Measurements from ENCODE around the gene PRSS12.

Gene PRSS12

GRCh38 chr4:118346495-118346894 is 6.3 kb downstream of the PRSS12 start:
- Histone ChIP-seq H3K4me2 (ENCODE audit: low read length) (no peak overlapping the region), H2BK15ac (replicated peaks; ENCODE audit: low read depth) (no peak overlapping the region), H3K79me2 (ENCODE audit: control insufficient read depth, insufficient read depth, low read length) (no peaks in the 10 kb centered on the region), H3K4me1 (ENCODE audit: control insufficient read depth, low read depth, low read length) (peaks cover 3% of the 10 kb centered on the region), H4K5ac (ENCODE audit: low read length) (no peak overlapping the region), H3K27ac (ENCODE audit: low read depth, low read length) (no peak overlapping the region), H3K4me3 (ENCODE audit: low read length) (no peak overlapping the region), H3K27me3 (ENCODE audit: insufficient read depth, low read length, poor library complexity) (no peaks in the 10 kb centered on the region), H3K9ac (ENCODE audit: low read length) (no peak overlapping the region), H3K23ac (ENCODE audit: low read length) (no peak overlapping the region), H3K4ac (ENCODE audit: low read depth, low read length) (no peak overlapping the region), H3K56ac (ENCODE audit: low read length) (no peak overlapping the region), H3K79me1 (ENCODE audit: low read length) (no peaks in the 10 kb centered on the region), H4K8ac (ENCODE audit: low read depth, low read length) (no peak overlapping the region), H2BK120ac (ENCODE audit: low read depth, low read length) (no peak overlapping the region), H3K18ac (ENCODE audit: low read length) (no peak overlapping the region), H3K36me3 (ENCODE audit: control insufficient read depth, insufficient read depth, low read length) (no peaks in the 10 kb centered on the region), H2BK5ac (ENCODE audit: low read length) (no peak overlapping the region), H2AK5ac (ENCODE audit: low read length) (no peak overlapping the region)
- WGBS (ENCODE audit: extremely low coverage, insufficient coverage, low lambda C conversion rate), result no CpG with 5 or more reads among the region's 4 CpGs
- DNase-seq, result peak; percentile 64

GRCh38 chr4:118345813-118346212 is 7.0 kb downstream of the PRSS12 start:
- H4K5ac ChIP-seq (ENCODE audit: low read length), result no peak overlapping the region
- no peak overlapping the region for H3K27ac ChIP-seq (ENCODE audit: low read depth, low read length)
- H3K36me3 ChIP-seq (ENCODE audit: control insufficient read depth, insufficient read depth, low read length), result no peaks in the 10 kb centered on the region
- H2BK5ac ChIP-seq (ENCODE audit: low read length), result no peak overlapping the region
- no peak overlapping the region for H3K23ac ChIP-seq (ENCODE audit: low read length)
- H3K4me1 ChIP-seq (ENCODE audit: control insufficient read depth, low read depth, low read length), result peaks cover 3% of the 10 kb centered on the region
- no peak overlapping the region for H2BK120ac ChIP-seq (ENCODE audit: low read depth, low read length)
- H2BK15ac ChIP-seq (replicated peaks; ENCODE audit: low read depth), result no peak overlapping the region
- H3K4me3 ChIP-seq (ENCODE audit: low read length), result no peak overlapping the region
- no peaks in the 10 kb centered on the region for H3K79me2 ChIP-seq (ENCODE audit: control insufficient read depth, insufficient read depth, low read length)
- H3K4me2 ChIP-seq (ENCODE audit: low read length), result no peak overlapping the region
- no CpG with 5 or more reads among the region's 1 CpG for WGBS (ENCODE audit: extremely low coverage, insufficient coverage, low lambda C conversion rate)
- H3K79me1 ChIP-seq (ENCODE audit: low read length), result no peaks in the 10 kb centered on the region
- no peaks in the 10 kb centered on the region for H3K27me3 ChIP-seq (ENCODE audit: insufficient read depth, low read length, poor library complexity)
- H3K9ac ChIP-seq (ENCODE audit: low read length), result no peak overlapping the region
- no peak overlapping the region for H2AK5ac ChIP-seq (ENCODE audit: low read length)
- no peak overlapping the region for H4K8ac ChIP-seq (ENCODE audit: low read depth, low read length)
- H3K18ac ChIP-seq (ENCODE audit: low read length), result no peak overlapping the region
- no peak overlapping the region for H3K4ac ChIP-seq (ENCODE audit: low read depth, low read length)
- DNase-seq, result peak; percentile 53
- no peak overlapping the region for H3K56ac ChIP-seq (ENCODE audit: low read length)

GRCh38 chr4:118344801-118345200 is 8.0 kb downstream of the PRSS12 start:
- no peak overlapping the region for H4K8ac ChIP-seq (ENCODE audit: low read depth, low read length)
- H3K4ac ChIP-seq (ENCODE audit: low read depth, low read length), result no peak overlapping the region
- H2BK15ac ChIP-seq (replicated peaks; ENCODE audit: low read depth), result no peak overlapping the region
- H3K4me1 ChIP-seq (ENCODE audit: control insufficient read depth, low read depth, low read length), result peaks cover 3% of the 10 kb centered on the region
- H4K5ac ChIP-seq (ENCODE audit: low read length), result no peak overlapping the region
- DNase-seq, result no peak
- no peaks in the 10 kb centered on the region for H3K79me1 ChIP-seq (ENCODE audit: low read length)
- H3K27me3 ChIP-seq (ENCODE audit: insufficient read depth, low read length, poor library complexity), result no peaks in the 10 kb centered on the region
- H3K18ac ChIP-seq (ENCODE audit: low read length), result no peak overlapping the region
- H2AK5ac ChIP-seq (ENCODE audit: low read length), result no peak overlapping the region
- H2BK5ac ChIP-seq (ENCODE audit: low read length), result no peak overlapping the region
- no peak overlapping the region for H3K9ac ChIP-seq (ENCODE audit: low read length)
- H3K27ac ChIP-seq (ENCODE audit: low read depth, low read length), result no peak overlapping the region
- no peaks in the 10 kb centered on the region for H3K36me3 ChIP-seq (ENCODE audit: control insufficient read depth, insufficient read depth, low read length)
- H2BK120ac ChIP-seq (ENCODE audit: low read depth, low read length), result no peak overlapping the region
- H3K79me2 ChIP-seq (ENCODE audit: control insufficient read depth, insufficient read depth, low read length), result no peaks in the 10 kb centered on the region
- H3K23ac ChIP-seq (ENCODE audit: low read length), result no peak overlapping the region
- no peak overlapping the region for H3K4me3 ChIP-seq (ENCODE audit: low read length)
- no peak overlapping the region for H3K56ac ChIP-seq (ENCODE audit: low read length)
- H3K4me2 ChIP-seq (ENCODE audit: low read length), result no peak overlapping the region

GRCh38 chr4:118343501-118343900 is 9.3 kb downstream of the PRSS12 start:
- Histone ChIP-seq H3K23ac (ENCODE audit: low read length) (no peak overlapping the region), H3K79me1 (ENCODE audit: low read length) (no peaks in the 10 kb centered on the region), H2BK120ac (ENCODE audit: low read depth, low read length) (no peak overlapping the region), H3K18ac (ENCODE audit: low read length) (no peak overlapping the region), H4K8ac (ENCODE audit: low read depth, low read length) (no peak overlapping the region), H3K4me1 (ENCODE audit: control insufficient read depth, low read depth, low read length) (peaks cover 3% of the 10 kb centered on the region), H3K4ac (ENCODE audit: low read depth, low read length) (no peak overlapping the region), H3K79me2 (ENCODE audit: control insufficient read depth, insufficient read depth, low read length) (no peaks in the 10 kb centered on the region), H3K36me3 (ENCODE audit: control insufficient read depth, insufficient read depth, low read length) (no peaks in the 10 kb centered on the region), H2BK15ac (replicated peaks; ENCODE audit: low read depth) (no peak overlapping the region), H3K4me2 (ENCODE audit: low read length) (no peak overlapping the region), H4K5ac (ENCODE audit: low read length) (no peak overlapping the region), H3K4me3 (ENCODE audit: low read length) (no peak overlapping the region), H3K56ac (ENCODE audit: low read length) (no peak overlapping the region), H3K9ac (ENCODE audit: low read length) (no peak overlapping the region), H2AK5ac (ENCODE audit: low read length) (no peak overlapping the region), H3K27me3 (ENCODE audit: insufficient read depth, low read length, poor library complexity) (no peaks in the 10 kb centered on the region), H3K27ac (ENCODE audit: low read depth, low read length) (no peak overlapping the region), H2BK5ac (ENCODE audit: low read length) (no peak overlapping the region)
- no peak for DNase-seq
- WGBS (ENCODE audit: extremely low coverage, insufficient coverage, low lambda C conversion rate), result no CpG with 5 or more reads among the region's 3 CpGs

- Histone ChIP-seq H3K27me3 (ENCODE audit: insufficient read depth, low read length, poor library complexity) (no peaks in the 10 kb centered on the region), H3K18ac (ENCODE audit: low read length) (no peak overlapping the region), H3K23ac (ENCODE audit: low read length) (no peak overlapping the region), H3K79me1 (ENCODE audit: low read length) (no peaks in the 10 kb centered on the region), H3K4me3 (ENCODE audit: low read length) (no peak overlapping the region), H3K4ac (ENCODE audit: low read depth, low read length) (no peak overlapping the region), H2BK15ac (replicated peaks; ENCODE audit: low read depth) (no peak overlapping the region), H3K27ac (ENCODE audit: low read depth, low read length) (no peak overlapping the region), H3K36me3 (ENCODE audit: control insufficient read depth, insufficient read depth, low read length) (no peaks in the 10 kb centered on the region), H2BK120ac (ENCODE audit: low read depth, low read length) (no peak overlapping the region), H4K8ac (ENCODE audit: low read depth, low read length) (no peak overlapping the region), H2AK5ac (ENCODE audit: low read length) (no peak overlapping the region), H2BK5ac (ENCODE audit: low read length) (no peak overlapping the region), H4K5ac (ENCODE audit: low read length) (no peak overlapping the region), H3K4me2 (ENCODE audit: low read length) (no peak overlapping the region), H3K9ac (ENCODE audit: low read length) (no peak overlapping the region), H3K79me2 (ENCODE audit: control insufficient read depth, insufficient read depth, low read length) (no peaks in the 10 kb centered on the region), H3K56ac (ENCODE audit: low read length) (no peak overlapping the region), H3K4me1 (ENCODE audit: control insufficient read depth, low read depth, low read length) (no peaks in the 10 kb centered on the region)
- DNase-seq, result no peak
- no CpG with 5 or more reads among the region's 2 CpGs for WGBS (ENCODE audit: extremely low coverage, insufficient coverage, low lambda C conversion rate)
Measured at GRCh38 chr4:118340109-118340508, 12.7 kb downstream of the PRSS12 start.

- H3K9ac ChIP-seq (ENCODE audit: low read length), result no peak overlapping the region
- H2BK15ac ChIP-seq (replicated peaks; ENCODE audit: low read depth), result no peak overlapping the region
- no peak overlapping the region for H3K18ac ChIP-seq (ENCODE audit: low read length)
- H3K4me2 ChIP-seq (ENCODE audit: low read length), result no peak overlapping the region
- WGBS (ENCODE audit: extremely low coverage, insufficient coverage, low lambda C conversion rate), result 100% methylated on average over 1 of the region's 1 CpG
- no peaks in the 10 kb centered on the region for H3K36me3 ChIP-seq (ENCODE audit: control insufficient read depth, insufficient read depth, low read length)
- no peak for DNase-seq
- no peak overlapping the region for H2AK5ac ChIP-seq (ENCODE audit: low read length)
- no peak overlapping the region for H3K23ac ChIP-seq (ENCODE audit: low read length)
- no peaks in the 10 kb centered on the region for H3K4me1 ChIP-seq (ENCODE audit: control insufficient read depth, low read depth, low read length)
- H3K27me3 ChIP-seq (ENCODE audit: insufficient read depth, low read length, poor library complexity), result no peaks in the 10 kb centered on the region
- H3K56ac ChIP-seq (ENCODE audit: low read length), result no peak overlapping the region
- H4K8ac ChIP-seq (ENCODE audit: low read depth, low read length), result no peak overlapping the region
- H2BK5ac ChIP-seq (ENCODE audit: low read length), result no peak overlapping the region
- H2BK120ac ChIP-seq (ENCODE audit: low read depth, low read length), result no peak overlapping the region
- H3K4ac ChIP-seq (ENCODE audit: low read depth, low read length), result no peak overlapping the region
- no peak overlapping the region for H4K5ac ChIP-seq (ENCODE audit: low read length)
- no peaks in the 10 kb centered on the region for H3K79me1 ChIP-seq (ENCODE audit: low read length)
- no peaks in the 10 kb centered on the region for H3K79me2 ChIP-seq (ENCODE audit: control insufficient read depth, insufficient read depth, low read length)
- no peak overlapping the region for H3K4me3 ChIP-seq (ENCODE audit: low read length)
- no peak overlapping the region for H3K27ac ChIP-seq (ENCODE audit: low read depth, low read length)
Measured at GRCh38 chr4:118338981-118339765, 13.6 kb downstream of the PRSS12 start.
